Hepatocyte (in vitro differentiated cells): Measurements from ENCODE around the gene SDK1. TPM values are rescaled to one million over a fixed set of nuclear protein-coding genes. Genes with fewer than 3 reads are reported as not detected.

Experiments used
- DNase-seq: peaks from one replicate; pipeline ENCODE4 v3.0.0-alpha.2; 2016; ENCODE audit warnings: low spot score
- H2AFZ ChIP-seq: fragments of 200-600 bp; sonication (generic); 2 replicates; pipeline ENCODE4 v1.6.0; 2016; ENCODE audit warnings: antibody characterized with exemption, mild to moderate bottlenecking
- H3K27ac ChIP-seq: fragments of 200-600 bp; sonication (generic); 2 replicates; pipeline ENCODE4 v1.5.1; 2016; ENCODE audit warnings: mild to moderate bottlenecking
- H3K27me3 ChIP-seq: fragments of 200-600 bp; sonication (generic); 2 replicates; pipeline ENCODE4 v1.6.1; 2016
- H3K36me3 ChIP-seq: fragments of 200-600 bp; sonication (generic); replicated peaks from 2 replicates; pipeline ENCODE4 v1.5.1; 2016; ENCODE audit warnings: low read depth; ENCODE audit not compliant: insufficient read depth
- H3K4me1 ChIP-seq: fragments of 200-600 bp; sonication (generic); 2 replicates; pipeline ENCODE4 v1.5.1; 2016; ENCODE audit warnings: mild to moderate bottlenecking, moderate library complexity; ENCODE audit not compliant: insufficient read depth
- H3K4me2 ChIP-seq: fragments of 200-600 bp; sonication (generic); 2 replicates; pipeline ENCODE4 v1.6.0; 2016
- H3K4me3 ChIP-seq: fragments of 200-600 bp; sonication (generic); 2 replicates; pipeline ENCODE4 v1.5.1; 2016; ENCODE audit warnings: mild to moderate bottlenecking
- H3K79me2 ChIP-seq: fragments of 200-600 bp; sonication (generic); 2 replicates; pipeline ENCODE4 v1.6.0; 2017; ENCODE audit warnings: mild to moderate bottlenecking
- H3K9me2 ChIP-seq: fragments of 200-600 bp; sonication (generic); replicated peaks from 2 replicates; pipeline ENCODE4 v1.6.0; 2017; ENCODE audit warnings: mild to moderate bottlenecking; ENCODE audit not compliant: insufficient read depth
- H3K9me3 ChIP-seq: fragments of 200-600 bp; sonication (generic); 2 replicates; pipeline ENCODE4 v1.5.1; 2016; ENCODE audit warnings: low read depth, mild to moderate bottlenecking
- H4K20me1 ChIP-seq: fragments of 200-600 bp; sonication (generic); 2 replicates; pipeline ENCODE4 v1.6.0; 2016; ENCODE audit warnings: mild to moderate bottlenecking; ENCODE audit not compliant: insufficient read depth, poor library complexity, severe bottlenecking
- CTCF ChIP-seq: fragments of 200-600 bp; sonication (generic); IDR thresholded peaks from 2 replicates; pipeline ENCODE4 v1.5.1; 2016; ENCODE audit warnings: antibody characterized with exemption, mild to moderate bottlenecking; ENCODE audit not compliant: poor library complexity
- EZH2 ChIP-seq: fragments of 200-600 bp; sonication (generic); IDR thresholded peaks from 2 replicates; pipeline ENCODE4 v1.6.1; 2016; ENCODE audit warnings: antibody characterized with exemption, mild to moderate bottlenecking, borderline replicate concordance
- EZH2phosphoT487 ChIP-seq: fragments of 200-600 bp; sonication (generic); IDR thresholded peaks from one replicate; pipeline ENCODE4 v1.6.1; 2018; ENCODE audit warnings: antibody characterized with exemption, mild to moderate bottlenecking, low read depth, moderate library complexity; ENCODE audit not compliant: unreplicated experiment, severe bottlenecking
- WGBS: methylation state at CpG from one replicate; pipeline ENCODE4 v1.1.6; 2016; ENCODE audit warnings: low lambda C conversion rate; ENCODE audit errors: missing lambda C conversion rate; 5-methylcytosine and 5-hydroxymethylcytosine counted together
- polyA plus RNA-seq: library from polyadenylated mRNA; unstranded; fragments of >200 nt; fragmentation: Nextera tagmentation; extraction: Ambion mirVana; gene quantifications from 2 replicates; pipeline ENCODE4 v1.2.1, GENCODE V29; 2016
- total RNA-seq: library from RNA; depleted of rRNA; stranded (reverse); fragments of >200 nt; gene quantifications from 2 replicates; pipeline ENCODE4 v1.2.3, GENCODE V29; 2014

The SDK1 gene
- total and polyA plus RNA-seq, 2 experiments from 2014 or later = 4.3 to 10.0 TPM

GRCh38 chr7:3949242-3949640 is 648.2 kb downstream of the SDK1 start:
- Histone ChIP-seq H3K36me3 (no peaks in the 10 kb centered on the region), H4K20me1 (no peaks in the 10 kb centered on the region), H3K27me3 (no peaks in the 10 kb centered on the region), H3K9me3 (no peaks in the 10 kb centered on the region), H3K4me3 (no peak overlapping the region), H3K27ac (no peak overlapping the region), H3K4me2 (no peak overlapping the region), H3K4me1 (no peaks in the 10 kb centered on the region), H3K9me2 (no peaks in the 10 kb centered on the region), H3K79me2 (no peaks in the 10 kb centered on the region), H2AFZ (no peak overlapping the region)
- 92% methylated on average over 16 of the region's 16 CpGs for WGBS
- no peak for TF ChIP-seq EZH2phosphoT487
- TF ChIP-seq EZH2 = no peak
- TF ChIP-seq CTCF = no peak
- no peak for DNase-seq

GRCh38 chr7:3950249-3950648 is 649.2 kb downstream of the SDK1 start:
- no peaks in the 10 kb centered on the region for H3K36me3 ChIP-seq
- no peak overlapping the region for H3K4me3 ChIP-seq
- WGBS = 95% methylated on average over 5 of the region's 5 CpGs
- H3K27ac ChIP-seq = no peak overlapping the region
- H4K20me1 ChIP-seq = no peaks in the 10 kb centered on the region
- no peaks in the 10 kb centered on the region for H3K9me2 ChIP-seq
- no peaks in the 10 kb centered on the region for H3K9me3 ChIP-seq
- no peak overlapping the region for H3K4me2 ChIP-seq
- H2AFZ ChIP-seq = no peak overlapping the region
- no peak for DNase-seq
- no peaks in the 10 kb centered on the region for H3K4me1 ChIP-seq
- TF ChIP-seq CTCF (no peak), EZH2 (no peak), EZH2phosphoT487 (no peak)
- H3K79me2 ChIP-seq = no peaks in the 10 kb centered on the region
- H3K27me3 ChIP-seq = no peaks in the 10 kb centered on the region

DNA sequence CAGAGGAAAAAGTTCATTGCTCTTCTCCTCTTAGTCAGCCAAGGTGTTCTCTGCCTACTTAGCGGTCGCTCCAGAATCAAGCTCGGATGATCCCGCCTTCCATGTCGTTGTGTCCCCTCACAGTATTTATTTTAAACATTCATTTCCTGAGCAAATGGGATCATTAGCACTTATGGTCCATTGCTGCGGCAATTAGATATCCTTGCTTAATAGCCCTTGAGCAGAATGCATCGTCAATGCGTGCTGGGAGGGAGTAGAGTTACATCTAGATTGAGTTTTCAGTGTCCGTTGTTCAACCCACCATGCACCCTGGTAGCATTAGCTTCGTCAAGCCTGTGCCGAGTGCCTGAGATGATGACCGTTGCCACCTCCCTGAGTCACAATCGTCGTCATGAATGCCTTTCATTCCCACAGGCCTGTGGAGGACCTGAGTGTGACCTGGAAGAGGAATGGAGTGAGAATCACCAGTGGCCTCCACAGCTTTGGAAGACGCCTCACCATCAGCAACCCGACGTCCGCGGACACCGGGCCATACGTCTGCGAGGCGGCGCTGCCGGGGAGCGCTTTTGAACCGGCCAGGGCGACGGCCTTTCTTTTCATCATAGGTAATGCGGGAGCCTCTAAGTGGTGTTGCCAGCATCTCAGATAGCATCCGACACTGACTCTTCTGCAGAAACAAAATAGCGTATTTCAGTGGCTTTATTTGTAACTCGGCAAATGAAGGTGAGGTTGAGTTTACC is 650.4 kb downstream of the SDK1 start:
- H3K4me1 ChIP-seq = no peaks in the 10 kb centered on the region
- TF ChIP-seq EZH2 (no peak), EZH2phosphoT487 (no peak), CTCF (no peak)
- H3K9me3 ChIP-seq = no peaks in the 10 kb centered on the region
- no peak overlapping the region for H3K4me2 ChIP-seq
- no peak overlapping the region for H3K4me3 ChIP-seq
- WGBS = 96% methylated on average over 33 of the region's 33 CpGs
- no peaks in the 10 kb centered on the region for H3K79me2 ChIP-seq
- H3K27ac ChIP-seq = no peak overlapping the region
- no peak for DNase-seq
- H2AFZ ChIP-seq = no peak overlapping the region
- no peaks in the 10 kb centered on the region for H4K20me1 ChIP-seq
- no peaks in the 10 kb centered on the region for H3K36me3 ChIP-seq
- H3K9me2 ChIP-seq = no peaks in the 10 kb centered on the region
- H3K27me3 ChIP-seq = no peaks in the 10 kb centered on the region
